Measurements from ENCODE around the gene SLC7A8.
A peak's percentile ranks its signal among the peaks of the same experiment; 100 is the strongest.

Gene SLC7A8

DNA sequence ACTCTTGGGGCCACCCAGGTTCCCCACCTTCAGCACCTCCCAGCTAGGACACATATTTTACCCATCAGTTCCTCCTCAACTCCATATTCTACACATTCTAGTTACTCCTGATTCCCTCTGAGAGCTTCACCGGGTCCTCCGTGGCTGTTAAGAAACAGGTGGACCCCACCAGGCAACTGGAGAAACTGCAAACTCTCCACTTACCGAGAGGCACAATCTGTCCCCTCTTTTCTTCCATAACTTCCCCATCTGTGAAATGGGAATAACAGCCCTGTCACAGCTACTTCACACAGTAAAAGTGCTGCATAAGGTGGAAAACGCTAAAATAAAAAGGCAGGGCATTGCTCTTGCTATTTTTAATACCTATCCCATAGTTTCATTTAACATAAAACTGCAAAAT is 1.5 kb downstream of the SLC7A8 start:
- Histone ChIP-seq H3K9me3 (ENCODE audit: control insufficient read depth, insufficient read depth, low read length) (no peaks in the 10 kb centered on the region), H3K36me3 (ENCODE audit: control insufficient read depth, insufficient read depth, low read length) (no peaks in the 10 kb centered on the region), H3K4me3 (ENCODE audit: low read depth, low read length) (peak overlapping the region; percentile 66), H3K9ac (ENCODE audit: low read depth, low read length) (peak overlapping the region; percentile 1), H3K27me3 (ENCODE audit: control insufficient read depth, insufficient read depth, low read length) (no peaks in the 10 kb centered on the region), H3K4me1 (ENCODE audit: control insufficient read depth, insufficient read depth, low read length) (peaks cover 6% of the 10 kb centered on the region)

DNA sequence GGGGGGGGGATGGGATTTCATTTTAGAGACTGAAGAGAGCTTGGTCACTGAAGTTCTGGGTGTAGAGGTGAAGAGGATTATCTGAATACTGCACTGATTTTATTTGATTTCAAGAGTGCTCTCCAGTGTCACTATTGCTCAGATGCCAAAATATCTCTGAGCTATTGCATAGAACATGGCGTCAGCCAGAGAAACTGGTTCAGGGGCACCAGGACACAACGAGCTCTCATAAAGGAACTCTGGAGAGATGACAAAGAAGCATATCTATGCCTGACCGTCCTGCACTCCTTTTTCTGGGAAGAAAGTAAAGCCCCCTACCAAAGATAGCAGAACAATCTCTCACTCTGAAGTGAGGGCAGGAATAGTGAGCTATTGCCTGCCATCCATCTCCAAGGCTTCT is 2.0 kb downstream of the SLC7A8 start:
- Histone ChIP-seq H3K9ac (ENCODE audit: low read depth, low read length) (peak overlapping the region; percentile 1), H3K9me3 (ENCODE audit: control insufficient read depth, insufficient read depth, low read length) (no peaks in the 10 kb centered on the region), H3K27me3 (ENCODE audit: control insufficient read depth, insufficient read depth, low read length) (no peaks in the 10 kb centered on the region)

DNA sequence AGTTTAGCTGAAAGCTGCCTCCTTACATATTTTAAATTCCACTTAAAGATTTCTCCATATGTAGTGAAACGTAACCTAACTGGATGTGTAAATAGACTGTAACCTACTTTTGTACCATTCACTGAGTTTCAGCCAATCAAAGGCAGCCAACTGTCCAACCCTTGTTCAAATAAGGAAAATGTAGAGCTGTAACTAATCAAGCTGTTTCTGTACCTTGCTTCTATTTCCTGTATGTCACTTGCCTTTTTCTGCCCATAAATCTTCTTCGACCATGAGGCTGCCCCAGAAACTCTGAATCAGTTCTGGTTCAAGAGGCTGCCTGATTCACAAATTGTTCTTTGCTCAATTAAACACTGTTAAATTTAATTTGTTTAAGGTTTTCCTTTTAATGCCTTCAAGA is 6.3 kb downstream of the SLC7A8 start:
- H3K36me3 ChIP-seq (ENCODE audit: control insufficient read depth, insufficient read depth, low read length): no peaks in the 10 kb centered on the region
- no peak overlapping the region for H3K9ac ChIP-seq (ENCODE audit: low read depth, low read length)
- H3K4me1 ChIP-seq (ENCODE audit: control insufficient read depth, insufficient read depth, low read length): peaks cover 16% of the 10 kb centered on the region
- no peaks in the 10 kb centered on the region for H3K9me3 ChIP-seq (ENCODE audit: control insufficient read depth, insufficient read depth, low read length)
- no peak overlapping the region for H3K4me3 ChIP-seq (ENCODE audit: low read depth, low read length)
- no peaks in the 10 kb centered on the region for H3K27me3 ChIP-seq (ENCODE audit: control insufficient read depth, insufficient read depth, low read length)

More for the DNA sequence above, 2.0 kb downstream of the SLC7A8 start:
- Histone ChIP-seq H3K4me1 (ENCODE audit: control insufficient read depth, insufficient read depth, low read length) (peaks cover 6% of the 10 kb centered on the region), H3K36me3 (ENCODE audit: control insufficient read depth, insufficient read depth, low read length) (no peaks in the 10 kb centered on the region), H3K4me3 (ENCODE audit: low read depth, low read length) (peak overlapping the region; percentile 66)

GRCh38 chr14:23175823-23176222 is 7.6 kb downstream of the SLC7A8 start:
- Histone ChIP-seq H3K27me3 (ENCODE audit: control insufficient read depth, insufficient read depth, low read length) (no peaks in the 10 kb centered on the region), H3K4me1 (ENCODE audit: control insufficient read depth, insufficient read depth, low read length) (peaks cover 16% of the 10 kb centered on the region), H3K9ac (ENCODE audit: low read depth, low read length) (no peak overlapping the region), H3K36me3 (ENCODE audit: control insufficient read depth, insufficient read depth, low read length) (no peaks in the 10 kb centered on the region), H3K9me3 (ENCODE audit: control insufficient read depth, insufficient read depth, low read length) (no peaks in the 10 kb centered on the region), H3K4me3 (ENCODE audit: low read depth, low read length) (no peak overlapping the region)

DNA sequence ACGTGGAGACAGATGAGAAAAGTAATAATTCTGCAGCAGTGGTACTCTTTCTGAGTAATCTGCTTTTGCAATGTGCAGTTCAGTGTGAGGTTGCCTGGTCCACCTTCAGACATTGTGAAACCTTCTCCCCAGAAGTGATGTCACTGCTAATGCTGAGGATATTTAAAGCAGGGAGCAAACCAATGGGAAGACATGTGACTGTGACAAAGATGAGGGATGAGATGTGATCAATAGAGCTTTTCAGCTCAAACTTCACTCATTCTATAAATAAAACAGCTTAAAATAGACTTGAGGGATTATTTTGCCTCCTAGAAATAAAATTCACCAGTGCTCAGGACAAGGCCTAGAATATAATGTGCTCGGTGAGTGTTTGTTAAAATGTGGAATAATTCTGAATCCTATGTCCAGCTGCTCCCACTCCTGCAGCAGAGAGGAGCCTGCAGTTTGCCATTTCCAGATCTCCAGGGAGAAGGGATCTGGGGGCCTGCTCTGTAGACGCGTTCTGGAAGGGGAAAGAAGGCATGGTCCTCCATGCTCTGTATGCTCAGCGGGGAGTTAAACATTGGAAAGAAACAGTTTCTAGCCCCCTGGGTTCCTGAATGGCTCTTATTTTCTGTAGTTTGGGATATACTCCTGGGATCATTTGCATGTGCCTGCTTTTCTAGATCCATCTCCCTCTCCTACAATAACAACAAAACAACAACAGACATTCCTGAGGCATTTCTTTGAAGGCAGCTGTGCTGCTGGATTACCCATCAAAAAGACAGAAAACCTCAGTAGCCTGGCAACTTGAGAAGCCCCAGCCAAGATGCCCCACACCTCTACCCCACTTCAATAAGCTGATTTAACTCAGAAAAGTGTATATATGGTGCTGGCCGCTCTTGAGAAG is 8.9 kb downstream of the SLC7A8 start:
- no peaks in the 10 kb centered on the region for H3K36me3 ChIP-seq (ENCODE audit: control insufficient read depth, insufficient read depth, low read length)
- no peaks in the 10 kb centered on the region for H3K27me3 ChIP-seq (ENCODE audit: control insufficient read depth, insufficient read depth, low read length)
- no peak overlapping the region for H3K9ac ChIP-seq (ENCODE audit: low read depth, low read length)
- H3K4me3 ChIP-seq (ENCODE audit: low read depth, low read length): no peak overlapping the region
- H3K9me3 ChIP-seq (ENCODE audit: control insufficient read depth, insufficient read depth, low read length): no peaks in the 10 kb centered on the region
- H3K4me1 ChIP-seq (ENCODE audit: control insufficient read depth, insufficient read depth, low read length): peaks cover 13% of the 10 kb centered on the region

DNA sequence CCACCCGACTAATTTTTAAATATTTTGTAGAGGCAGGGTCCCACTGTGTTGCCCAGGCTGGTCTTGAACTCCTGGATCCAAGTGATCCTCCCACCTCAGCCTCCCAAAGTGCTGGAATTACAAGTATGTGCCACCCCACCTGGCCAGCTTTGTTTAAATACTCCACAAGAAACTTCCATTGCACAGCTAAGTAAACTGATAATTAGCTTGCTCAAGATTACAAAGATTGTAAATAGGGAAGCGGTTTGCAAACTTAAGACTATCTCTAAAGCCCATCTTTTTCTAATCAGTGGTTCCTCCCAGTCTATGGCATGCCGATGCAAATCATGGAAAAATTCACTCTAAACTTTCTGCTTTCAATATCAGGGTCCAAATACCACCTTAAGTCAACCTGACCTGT is 9.7 kb downstream of the SLC7A8 start:
- no peak overlapping the region for H3K9ac ChIP-seq (ENCODE audit: low read depth, low read length)
- H3K4me1 ChIP-seq (ENCODE audit: control insufficient read depth, insufficient read depth, low read length): peaks cover 10% of the 10 kb centered on the region
- no peaks in the 10 kb centered on the region for H3K36me3 ChIP-seq (ENCODE audit: control insufficient read depth, insufficient read depth, low read length)

DNA sequence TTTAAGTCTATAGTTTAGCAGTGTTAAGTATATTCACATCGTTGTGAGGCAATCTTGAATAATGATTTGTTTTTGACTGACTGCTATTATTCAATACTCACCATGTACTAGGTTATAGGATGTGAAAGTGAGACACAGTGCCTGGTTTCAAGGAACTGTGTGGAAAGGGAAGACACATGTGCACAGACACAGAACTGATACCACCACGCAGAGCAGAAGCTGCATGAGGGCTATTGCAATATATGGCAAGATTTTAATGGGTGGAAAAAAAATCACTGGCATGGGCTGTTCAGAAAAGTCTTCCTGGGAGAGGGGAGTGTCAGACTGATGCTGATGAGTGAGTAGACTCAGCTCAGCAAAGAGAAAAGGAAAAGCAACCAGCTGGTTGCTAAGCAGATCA is 10.4 kb downstream of the SLC7A8 start:
- peaks cover 10% of the 10 kb centered on the region for H3K4me1 ChIP-seq (ENCODE audit: control insufficient read depth, insufficient read depth, low read length)
- no peaks in the 10 kb centered on the region for H3K36me3 ChIP-seq (ENCODE audit: control insufficient read depth, insufficient read depth, low read length)
- H3K4me3 ChIP-seq (ENCODE audit: low read depth, low read length): no peak overlapping the region
- no peaks in the 10 kb centered on the region for H3K27me3 ChIP-seq (ENCODE audit: control insufficient read depth, insufficient read depth, low read length)
- H3K9me3 ChIP-seq (ENCODE audit: control insufficient read depth, insufficient read depth, low read length): no peaks in the 10 kb centered on the region
- no peak overlapping the region for H3K9ac ChIP-seq (ENCODE audit: low read depth, low read length)

More for the DNA sequence above, 9.7 kb downstream of the SLC7A8 start:
- no peaks in the 10 kb centered on the region for H3K9me3 ChIP-seq (ENCODE audit: control insufficient read depth, insufficient read depth, low read length)
- no peaks in the 10 kb centered on the region for H3K27me3 ChIP-seq (ENCODE audit: control insufficient read depth, insufficient read depth, low read length)
- no peak overlapping the region for H3K4me3 ChIP-seq (ENCODE audit: low read depth, low read length)

GRCh38 chr14:23172574-23172973 is 10.9 kb downstream of the SLC7A8 start:
- Histone ChIP-seq H3K36me3 (ENCODE audit: control insufficient read depth, insufficient read depth, low read length) (peaks cover 3% of the 10 kb centered on the region), H3K9me3 (ENCODE audit: control insufficient read depth, insufficient read depth, low read length) (no peaks in the 10 kb centered on the region), H3K27me3 (ENCODE audit: control insufficient read depth, insufficient read depth, low read length) (no peaks in the 10 kb centered on the region), H3K9ac (ENCODE audit: low read depth, low read length) (no peak overlapping the region), H3K4me3 (ENCODE audit: low read depth, low read length) (no peak overlapping the region), H3K4me1 (ENCODE audit: control insufficient read depth, insufficient read depth, low read length) (peaks cover 12% of the 10 kb centered on the region)

GRCh38 chr14:23172096-23172495 is 11.4 kb downstream of the SLC7A8 start:
- H3K36me3 ChIP-seq (ENCODE audit: control insufficient read depth, insufficient read depth, low read length): peaks cover 7% of the 10 kb centered on the region
- no peaks in the 10 kb centered on the region for H3K9me3 ChIP-seq (ENCODE audit: control insufficient read depth, insufficient read depth, low read length)
- H3K9ac ChIP-seq (ENCODE audit: low read depth, low read length): no peak overlapping the region
- H3K27me3 ChIP-seq (ENCODE audit: control insufficient read depth, insufficient read depth, low read length): no peaks in the 10 kb centered on the region
- H3K4me1 ChIP-seq (ENCODE audit: control insufficient read depth, insufficient read depth, low read length): peaks cover 13% of the 10 kb centered on the region
- H3K4me3 ChIP-seq (ENCODE audit: low read depth, low read length): no peak overlapping the region

DNA sequence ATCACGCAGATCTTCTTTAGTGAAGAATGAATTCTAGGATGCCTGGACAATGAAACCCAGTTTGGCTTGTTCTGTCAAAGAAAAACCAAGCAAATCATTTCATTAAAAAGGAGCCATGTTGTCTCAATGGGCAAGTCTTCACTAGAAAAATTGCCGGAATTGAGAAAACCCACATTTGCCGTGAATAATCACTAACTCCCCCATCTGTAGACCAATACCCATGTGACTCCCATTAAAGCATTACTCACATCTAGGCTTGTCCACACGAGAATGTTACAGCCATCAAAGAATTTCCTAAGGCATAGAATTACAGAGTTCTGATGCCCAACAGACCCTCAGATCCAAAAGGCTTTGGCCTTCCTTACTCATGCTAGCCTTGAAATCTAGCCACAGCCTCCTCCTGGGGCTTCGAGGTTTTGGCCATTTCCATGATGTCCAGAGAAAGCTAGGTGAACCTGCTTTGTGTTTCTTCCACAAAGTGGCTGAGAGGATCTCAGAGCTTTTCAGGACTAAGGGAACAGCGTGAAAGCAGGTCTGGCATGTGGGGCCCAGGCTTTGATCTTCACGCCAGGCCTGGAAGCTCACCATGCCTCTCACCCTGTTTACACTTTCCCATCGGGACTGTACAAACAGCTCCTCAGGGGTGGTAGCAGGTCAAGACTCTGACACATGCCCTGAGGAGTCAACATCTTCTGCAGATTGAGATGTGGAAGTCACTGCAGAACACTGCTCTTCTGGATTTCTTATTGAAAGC is 12.1 kb downstream of the SLC7A8 start:
- H3K9ac ChIP-seq (ENCODE audit: low read depth, low read length): no peak overlapping the region

DNA sequence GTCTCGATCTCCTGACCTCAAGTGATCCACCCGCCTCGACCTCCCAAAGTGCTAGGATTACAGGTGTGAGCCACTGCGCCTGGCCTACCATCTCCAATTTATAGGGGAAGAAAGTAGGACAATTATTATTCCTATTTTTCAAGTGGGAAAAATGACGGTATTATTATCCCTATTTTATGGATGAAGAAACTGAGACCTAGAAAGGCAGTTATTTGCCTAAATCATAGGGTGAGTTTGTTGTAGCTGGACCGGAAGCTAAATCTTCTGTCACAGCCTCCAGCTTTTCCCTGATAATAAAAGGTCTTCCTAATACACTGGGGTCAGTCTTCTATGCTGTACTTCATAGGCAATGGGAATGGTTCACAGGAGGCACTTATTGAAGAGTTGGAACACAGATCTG is 13.8 kb downstream of the SLC7A8 start:
- H3K9me3 ChIP-seq (ENCODE audit: control insufficient read depth, insufficient read depth, low read length): no peaks in the 10 kb centered on the region
- H3K36me3 ChIP-seq (ENCODE audit: control insufficient read depth, insufficient read depth, low read length): peaks cover 19% of the 10 kb centered on the region
- H3K27me3 ChIP-seq (ENCODE audit: control insufficient read depth, insufficient read depth, low read length): no peaks in the 10 kb centered on the region
- no peak overlapping the region for H3K9ac ChIP-seq (ENCODE audit: low read depth, low read length)
- no peak overlapping the region for H3K4me3 ChIP-seq (ENCODE audit: low read depth, low read length)
- H3K4me1 ChIP-seq (ENCODE audit: control insufficient read depth, insufficient read depth, low read length): peaks cover 11% of the 10 kb centered on the region

More for the DNA sequence above, 12.1 kb downstream of the SLC7A8 start:
- peaks cover 9% of the 10 kb centered on the region for H3K36me3 ChIP-seq (ENCODE audit: control insufficient read depth, insufficient read depth, low read length)
- H3K4me3 ChIP-seq (ENCODE audit: low read depth, low read length): no peak overlapping the region
- peaks cover 13% of the 10 kb centered on the region for H3K4me1 ChIP-seq (ENCODE audit: control insufficient read depth, insufficient read depth, low read length)
- H3K27me3 ChIP-seq (ENCODE audit: control insufficient read depth, insufficient read depth, low read length): no peaks in the 10 kb centered on the region
- H3K9me3 ChIP-seq (ENCODE audit: control insufficient read depth, insufficient read depth, low read length): no peaks in the 10 kb centered on the region

GRCh38 chr14:23168246-23168645 is 15.2 kb downstream of the SLC7A8 start:
- H3K36me3 ChIP-seq (ENCODE audit: control insufficient read depth, insufficient read depth, low read length): peaks cover 24% of the 10 kb centered on the region
- H3K9me3 ChIP-seq (ENCODE audit: control insufficient read depth, insufficient read depth, low read length): no peaks in the 10 kb centered on the region
- no peak overlapping the region for H3K4me3 ChIP-seq (ENCODE audit: low read depth, low read length)
- H3K9ac ChIP-seq (ENCODE audit: low read depth, low read length): no peak overlapping the region
- no peaks in the 10 kb centered on the region for H3K27me3 ChIP-seq (ENCODE audit: control insufficient read depth, insufficient read depth, low read length)
- peaks cover 3% of the 10 kb centered on the region for H3K4me1 ChIP-seq (ENCODE audit: control insufficient read depth, insufficient read depth, low read length)

Data from iPS-15b (cell line).